CD4-positive, alpha-beta T cell (primary cell): Measurements from ENCODE around the gene SPPL2A. TPM values are rescaled to one million over a fixed set of nuclear protein-coding genes. Genes with fewer than 3 reads are reported as not detected.
"Not testable (repeated sequence)": the region's sequence is repeated elsewhere in the genome, so short reads cannot be mapped to it uniquely, and the experiment has no call there.

Source experiments
- ATAC-seq: fragments of 200-7000 bp; cut with Tn5 transposase; one replicate; pipeline ENCODE4 v1.10.0; 2022; ENCODE audit warnings: mild to moderate bottlenecking; ENCODE audit not compliant: poor library complexity
- CTCF ChIA-PET: fragments of 350-600 bp; sonication (Branson Sonifier 250); formaldehyde crosslinking; loops from one replicate; lab custom pipeline; 2021; ENCODE audit warnings: antibody characterized with exemption, inconsistent platforms; lab: Charles Lee
- POLR2A ChIA-PET: fragments of 350-600 bp; sonication (Branson Sonifier 250); formaldehyde crosslinking; loops from one replicate; lab custom pipeline; 2021; ENCODE audit warnings: antibody characterized with exemption, inconsistent platforms; lab: Charles Lee
- DNase-seq, 14 experiments: peaks; one replicate each; pipeline ENCODE4 v3.0.0-alpha.2; 2013 to 2020; ENCODE audit warnings: mixed read lengths in 2 of 14
- H3K27ac ChIP-seq, 2 donors: one replicate each; pipeline versions ENCODE4 v1.5.1 to v1.7.0; 2013; ENCODE audit warnings: low read length in 2 of 2, low read depth in 1 of 2, mild to moderate bottlenecking in 1 of 2
- H3K27me3 ChIP-seq, 2 experiments: 1 replicate in 1 of 2; 2 replicates in 1 of 2; pipeline versions ENCODE4 v1.6.1 to v1.7.0; 2013; ENCODE audit warnings: low read length in 2 of 2, control low read depth in 1 of 2, mild to moderate bottlenecking in 1 of 2, moderate library complexity in 1 of 2; ENCODE audit not compliant: insufficient read depth in 2 of 2, control insufficient read depth in 1 of 2
- H3K36me3 ChIP-seq: one replicate; pipeline ENCODE4 v1.6.1; 2013; ENCODE audit warnings: low read length, control low read depth; ENCODE audit not compliant: insufficient read depth
- H3K4me1 ChIP-seq: one replicate; pipeline ENCODE4 v1.6.1; 2013; ENCODE audit warnings: low read length, control low read depth; ENCODE audit not compliant: insufficient read depth
- H3K4me3 ChIP-seq: one replicate; pipeline ENCODE4 v1.5.1; 2013; ENCODE audit warnings: mild to moderate bottlenecking, low read length, moderate library complexity
- H3K9me3 ChIP-seq, 2 experiments: 1 replicate in 1 of 2; 2 replicates in 1 of 2; pipeline versions ENCODE4 v1.6.1 to v1.7.0; 2013; ENCODE audit warnings: low read length in 2 of 2, mild to moderate bottlenecking in 2 of 2, control low read depth in 1 of 2, moderate library complexity in 1 of 2; ENCODE audit not compliant: control insufficient read depth in 1 of 2, insufficient read depth in 1 of 2
- H3K27ac Mint-ChIP-seq: one replicate; pipeline ENCODE4 v1.8.0; 2020; ENCODE audit warnings: mixed read lengths
- H3K27me3 Mint-ChIP-seq: one replicate; pipeline ENCODE4 v1.8.0; 2021; ENCODE audit warnings: mixed read lengths
- H3K36me3 Mint-ChIP-seq: one replicate; pipeline ENCODE4 v1.8.0; 2021; ENCODE audit warnings: low read depth, mixed read lengths
- H3K4me1 Mint-ChIP-seq: one replicate; pipeline ENCODE4 v1.8.0; 2021; ENCODE audit warnings: low read depth, mixed read lengths
- H3K4me3 Mint-ChIP-seq: one replicate; pipeline ENCODE4 v1.8.0; 2020; ENCODE audit warnings: mild to moderate bottlenecking, mixed read lengths
- H3K9me3 Mint-ChIP-seq: one replicate; pipeline ENCODE4 v1.8.0; 2020; ENCODE audit warnings: mixed read lengths
- intact Hi-C, 2 experiments: fragments of 100-400 bp; cut with DNase I in 1 of 2; cut with micrococcal nuclease in 1 of 2; formaldehyde crosslinking; loops; one replicate each; pipeline versions ENCODE4 v1.15.1 to v1.9.0; 2023 to 2025; cut with DNase I, micrococcal nuclease
- total RNA-seq, 174 experiments: library from RNA in 2 of 174; stranded (reverse) in 2 of 174; gene quantifications; one replicate each; pipeline ENCODE4 v1.2.3 and lab custom pipeline; 2021 to 2026
- TF ChIP-seq, protein P1 (sequence below): fragments of 200-600 bp; IDR thresholded peaks from one replicate; pipeline ENCODE4 v1.8.0; 2022; ENCODE audit warnings: antibody characterized with exemption, mild to moderate bottlenecking

SPPL2A gene
- total RNA-seq, 2 experiments from 2014 or later: 26.6 to 30.7 TPM

DNA sequence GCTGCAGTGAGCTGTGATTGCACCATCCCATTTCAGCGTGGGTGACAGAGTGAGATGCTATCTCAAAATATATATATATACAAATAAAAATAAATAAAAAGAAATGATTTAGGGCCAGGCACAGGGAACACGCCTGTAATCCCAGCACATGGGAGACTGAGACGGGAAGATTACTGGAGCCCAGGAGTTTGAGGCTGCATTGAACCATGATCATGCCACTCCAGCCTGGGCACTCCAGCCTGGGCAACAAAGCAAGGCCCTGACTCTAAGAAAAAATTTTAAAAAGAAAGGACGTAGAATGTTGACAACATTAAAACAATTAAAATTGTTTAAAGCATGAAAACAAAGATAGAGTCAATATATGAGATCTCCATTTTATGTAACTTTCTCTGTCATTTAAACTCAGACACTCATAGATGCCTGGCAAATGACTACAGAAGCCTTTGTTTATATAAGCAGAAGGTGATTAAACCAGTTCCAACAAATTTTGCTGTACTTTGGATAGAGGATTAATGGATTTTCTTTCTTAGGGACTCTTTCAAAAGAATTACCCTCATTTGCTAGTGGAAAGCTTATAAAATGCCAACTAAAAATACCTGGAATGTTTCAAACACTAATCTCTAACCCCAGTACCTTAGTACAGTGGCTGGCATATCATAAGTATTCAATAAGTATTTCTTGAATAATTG is 68.3 kb downstream of the SPPL2A start:
- Histone ChIP-seq H3K9me3 (no peaks in the 10 kb centered on the region), H3K36me3 (no peaks in the 10 kb centered on the region), H3K27me3 (no peaks in the 10 kb centered on the region), H3K4me1 (peaks cover 3% of the 10 kb centered on the region), H3K27ac (no peak overlapping the region), H3K4me3 (no peak overlapping the region)
- Mint-ChIP-seq H3K4me3 (no peak overlapping the region), H3K27ac (no peak overlapping the region), H3K4me1 (no peaks in the 10 kb centered on the region), H3K27me3 (no peaks in the 10 kb centered on the region), H3K9me3 (no peaks in the 10 kb centered on the region), H3K36me3 (no peaks in the 10 kb centered on the region)
- DNase-seq (no peak), ATAC-seq (no peak)
- POLR2A ChIA-PET: no interaction called here
- intact Hi-C loops: no loop called here
- TF ChIP-seq, protein P1, sequence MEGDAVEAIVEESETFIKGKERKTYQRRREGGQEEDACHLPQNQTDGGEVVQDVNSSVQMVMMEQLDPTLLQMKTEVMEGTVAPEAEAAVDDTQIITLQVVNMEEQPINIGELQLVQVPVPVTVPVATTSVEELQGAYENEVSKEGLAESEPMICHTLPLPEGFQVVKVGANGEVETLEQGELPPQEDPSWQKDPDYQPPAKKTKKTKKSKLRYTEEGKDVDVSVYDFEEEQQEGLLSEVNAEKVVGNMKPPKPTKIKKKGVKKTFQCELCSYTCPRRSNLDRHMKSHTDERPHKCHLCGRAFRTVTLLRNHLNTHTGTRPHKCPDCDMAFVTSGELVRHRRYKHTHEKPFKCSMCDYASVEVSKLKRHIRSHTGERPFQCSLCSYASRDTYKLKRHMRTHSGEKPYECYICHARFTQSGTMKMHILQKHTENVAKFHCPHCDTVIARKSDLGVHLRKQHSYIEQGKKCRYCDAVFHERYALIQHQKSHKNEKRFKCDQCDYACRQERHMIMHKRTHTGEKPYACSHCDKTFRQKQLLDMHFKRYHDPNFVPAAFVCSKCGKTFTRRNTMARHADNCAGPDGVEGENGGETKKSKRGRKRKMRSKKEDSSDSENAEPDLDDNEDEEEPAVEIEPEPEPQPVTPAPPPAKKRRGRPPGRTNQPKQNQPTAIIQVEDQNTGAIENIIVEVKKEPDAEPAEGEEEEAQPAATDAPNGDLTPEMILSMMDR: no peak
- CTCF ChIA-PET: no interaction called here

- H3K9me3 Mint-ChIP-seq, POLR2A ChIA-PET: not testable (repeated sequence)
Observed at GRCh38 chr15:50694634-50695165, 70.8 kb downstream of the SPPL2A start.

DNA sequence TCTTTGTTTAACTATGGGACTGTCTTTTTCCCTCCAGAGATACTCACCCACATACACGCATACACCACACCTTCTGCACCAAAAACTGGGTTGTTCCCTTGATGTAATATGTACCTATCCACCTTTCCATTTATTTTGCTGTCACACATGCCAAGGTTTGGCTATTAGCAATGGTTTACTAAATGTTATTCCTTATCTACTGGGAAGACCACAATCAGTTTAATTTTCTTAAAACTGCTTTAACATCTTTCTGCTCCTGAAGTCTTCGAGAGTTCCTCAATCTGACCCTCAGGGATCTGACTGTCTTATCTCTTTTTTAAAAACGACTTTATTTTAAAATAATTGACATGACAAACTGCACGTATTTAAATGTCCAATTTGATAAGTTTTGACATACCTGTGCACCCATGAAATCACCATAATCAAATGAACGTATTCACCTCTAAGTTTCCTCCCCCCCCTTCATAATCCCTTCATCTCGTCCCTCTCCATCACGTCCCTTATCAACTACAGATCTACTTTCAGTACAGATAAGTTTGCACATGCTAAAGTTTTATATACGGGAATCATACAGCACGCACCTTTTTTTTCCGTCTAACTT is 78.1 kb downstream of the SPPL2A start:
- peak overlapping the region; percentile 100 for H3K4me3 Mint-ChIP-seq
- no peaks in the 10 kb centered on the region for H3K9me3 Mint-ChIP-seq
- Histone ChIP-seq H3K4me1 (peaks cover 35% of the 10 kb centered on the region), H3K36me3 (peaks cover 6% of the 10 kb centered on the region), H3K4me3 (peak overlapping the region; percentile 81), H3K27ac (peak overlapping the region; percentile 84 to 95), H3K9me3 (no peaks in the 10 kb centered on the region), H3K27me3 (no peaks in the 10 kb centered on the region)
- no peaks in the 10 kb centered on the region for H3K27me3 Mint-ChIP-seq
- ATAC-seq (peak; percentile 3), DNase-seq (peak in 1 of 14 experiments; percentile 7)
- H3K4me1 Mint-ChIP-seq: peaks cover 55% of the 10 kb centered on the region
- TF ChIP-seq, protein P1: no peak
- ChIA-PET CTCF (no interaction called here), POLR2A (interaction anchor here (0.5 to 2.3 kb wide), 6 partner anchors 77 to 334 kb away, joined by 3 to 16 read pairs (median 7); partner anchors contain the start of genes GABPB1 and SPPL2A)
- peak overlapping the region; percentile 98 for H3K27ac Mint-ChIP-seq
- intact Hi-C loops: loop anchor here (2.0 to 10.0 kb wide), 4 partner anchors 77 to 1813 kb away; partner anchors contain the start of genes SPPL2A (in 2 of the 2), EID1 (in 1 of the 2) and SECISBP2L (in 1 of the 2)
- H3K36me3 Mint-ChIP-seq: peaks cover 42% of the 10 kb centered on the region

More at GRCh38 chr15:50694634-50695165, 70.8 kb downstream of the SPPL2A start:
- H3K4me1 Mint-ChIP-seq, H3K27ac Mint-ChIP-seq, H3K9me3 ChIP-seq, intact Hi-C loops, H3K4me3 Mint-ChIP-seq, H3K4me3 ChIP-seq, ATAC-seq, H3K27me3 ChIP-seq, H3K36me3 ChIP-seq, H3K4me1 ChIP-seq, CTCF ChIA-PET, H3K27me3 Mint-ChIP-seq, H3K27ac ChIP-seq, H3K36me3 Mint-ChIP-seq: not testable (repeated sequence)
- peak in 2 of 14 experiments; percentile 13 to 19 for DNase-seq
